HG02642 (cell line): Measurements from ENCODE around the gene NETO2.
"Not testable (repeated sequence)": the region's sequence is repeated elsewhere in the genome, so short reads cannot be mapped to it uniquely, and the experiment has no call there.

Source experiments
- ATAC-seq: cut with Tn5 transposase; IDR thresholded peaks from one replicate; pipeline ENCODE4 v1.9.1; 2021; ENCODE audit warnings: mild to moderate bottlenecking; ENCODE audit not compliant: unreplicated experiment, poor library complexity

NETO2 gene, protein sequence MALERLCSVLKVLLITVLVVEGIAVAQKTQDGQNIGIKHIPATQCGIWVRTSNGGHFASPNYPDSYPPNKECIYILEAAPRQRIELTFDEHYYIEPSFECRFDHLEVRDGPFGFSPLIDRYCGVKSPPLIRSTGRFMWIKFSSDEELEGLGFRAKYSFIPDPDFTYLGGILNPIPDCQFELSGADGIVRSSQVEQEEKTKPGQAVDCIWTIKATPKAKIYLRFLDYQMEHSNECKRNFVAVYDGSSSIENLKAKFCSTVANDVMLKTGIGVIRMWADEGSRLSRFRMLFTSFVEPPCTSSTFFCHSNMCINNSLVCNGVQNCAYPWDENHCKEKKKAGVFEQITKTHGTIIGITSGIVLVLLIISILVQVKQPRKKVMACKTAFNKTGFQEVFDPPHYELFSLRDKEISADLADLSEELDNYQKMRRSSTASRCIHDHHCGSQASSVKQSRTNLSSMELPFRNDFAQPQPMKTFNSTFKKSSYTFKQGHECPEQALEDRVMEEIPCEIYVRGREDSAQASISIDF

DNA sequence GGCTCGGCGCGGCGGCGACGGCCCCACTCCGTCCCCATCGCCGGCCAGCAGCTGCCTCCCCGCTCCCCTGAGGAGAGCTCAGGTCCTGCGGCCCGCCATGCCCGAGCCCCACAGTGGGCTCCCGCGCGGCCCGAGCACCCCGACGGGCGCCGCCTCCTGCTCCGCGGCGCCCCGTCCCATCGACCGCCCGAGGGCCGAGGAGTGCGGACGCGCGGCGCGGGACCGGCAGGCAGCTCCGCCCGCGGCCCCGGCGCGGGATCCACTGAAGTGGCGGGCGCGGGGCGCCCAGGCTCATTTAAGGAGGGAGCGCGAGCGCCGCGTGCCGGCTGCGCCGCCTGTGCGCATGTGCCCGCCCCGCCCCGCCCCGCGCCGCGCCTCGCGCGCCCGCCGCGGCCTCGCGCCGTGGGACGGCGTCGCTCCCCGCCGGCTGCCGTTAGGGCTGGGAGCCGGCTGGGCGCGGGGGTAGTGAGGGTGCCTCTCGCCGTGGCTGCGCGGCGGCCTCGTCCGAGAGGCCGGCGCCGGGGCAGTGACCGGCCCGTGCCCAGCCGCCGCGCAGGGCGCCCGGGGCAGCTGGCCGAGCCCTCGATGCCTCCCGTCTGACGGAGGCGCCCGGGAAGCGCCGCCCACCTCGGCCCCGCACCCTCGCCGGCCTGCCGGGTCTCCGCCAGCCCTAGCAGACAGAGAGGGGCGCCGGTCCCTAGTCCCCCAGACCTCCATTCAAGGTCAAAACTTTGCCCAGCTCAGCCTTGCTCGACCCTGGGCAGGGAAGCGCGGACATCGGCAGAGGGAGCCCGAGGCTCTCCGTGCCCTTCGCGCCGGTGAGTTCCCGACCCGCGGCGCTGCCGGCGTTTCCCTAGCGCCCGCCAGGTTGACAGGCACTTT is at the start of gene NETO2:
Gene NETO2 (minus strand): TSS at position 269 of the 882 bp plus-strand sequence. CDS start 333 bp downstream, outside the sequence.
- peak; percentile 56 for ATAC-seq

DNA sequence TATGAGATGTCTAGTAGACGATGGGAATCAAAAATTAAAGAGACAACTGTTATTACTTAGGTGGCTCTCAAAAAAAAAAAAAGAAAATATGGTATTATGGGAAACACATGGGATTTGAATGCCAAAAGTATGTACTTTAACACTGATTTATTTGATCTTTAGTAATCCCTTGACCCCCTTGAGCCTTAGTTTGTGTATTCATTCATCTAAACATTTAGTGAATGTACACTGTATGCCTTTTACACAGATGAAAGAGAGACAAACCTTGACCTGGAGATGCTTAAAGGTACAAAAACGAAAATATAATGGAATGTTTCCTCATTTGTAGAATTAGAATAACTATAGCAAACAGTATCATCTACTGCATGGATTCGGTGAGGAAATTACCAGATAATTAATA is 38.6 kb upstream of the NETO2 start:
- no peak for ATAC-seq

DNA sequence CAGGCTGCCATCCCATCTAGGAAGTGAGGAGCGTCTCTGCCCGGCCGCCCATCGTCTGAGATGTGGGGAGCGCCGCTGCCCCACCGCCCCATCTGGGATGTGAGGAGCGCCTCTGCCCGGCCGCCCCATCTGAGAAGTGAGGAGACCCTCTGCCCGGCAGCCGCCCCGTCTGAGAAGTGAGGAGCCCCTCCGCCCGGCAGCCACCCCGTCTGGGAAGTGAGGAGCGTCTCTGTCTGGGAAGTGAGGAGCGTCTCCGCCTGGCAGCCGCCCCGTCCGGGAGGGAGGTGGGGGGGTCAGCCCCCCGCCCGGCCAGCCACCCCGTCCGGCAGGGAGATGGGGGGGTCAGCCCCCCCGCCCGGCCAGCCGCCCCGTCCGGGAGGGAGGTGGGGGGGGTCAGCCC is 37.3 kb upstream of the NETO2 start:
- not testable (repeated sequence) for ATAC-seq

DNA sequence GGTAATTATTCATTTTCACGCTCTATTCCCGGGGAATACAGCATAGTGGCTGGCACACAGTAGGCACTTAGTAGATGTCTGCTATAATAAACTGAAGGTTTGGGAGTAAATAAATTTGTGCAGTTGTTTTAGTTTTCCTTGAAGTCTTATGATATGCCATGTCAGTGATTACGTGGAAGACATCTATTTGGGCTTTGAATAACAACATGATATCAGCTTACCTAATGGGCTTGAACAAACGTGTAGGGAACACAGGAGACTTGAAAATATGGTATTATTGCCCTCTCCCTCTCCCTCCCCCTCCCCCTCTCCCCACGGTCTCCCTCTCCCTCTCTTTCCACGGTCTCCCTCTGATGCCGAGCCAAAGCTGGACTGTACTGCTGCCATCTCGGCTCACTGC is 36.3 kb upstream of the NETO2 start:
- ATAC-seq: no peak

DNA sequence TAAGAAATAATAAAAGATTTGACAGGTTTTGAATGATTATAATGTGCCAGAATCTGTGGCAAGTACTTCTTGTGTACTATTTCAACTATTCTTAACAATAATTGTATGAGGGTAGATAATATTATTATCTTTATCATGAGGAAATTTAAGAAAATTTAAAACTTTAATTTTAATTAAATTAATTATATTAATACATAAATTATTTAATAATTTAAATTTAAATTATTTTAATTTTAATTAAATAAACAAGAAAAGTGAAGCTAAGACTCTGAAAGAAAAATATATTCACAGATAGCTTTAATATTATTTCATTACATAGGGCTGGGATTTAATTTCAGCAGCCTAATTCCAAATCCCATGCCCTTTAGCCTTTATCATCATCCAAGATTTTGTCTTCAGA is 31.4 kb upstream of the NETO2 start:
- no peak for ATAC-seq

DNA sequence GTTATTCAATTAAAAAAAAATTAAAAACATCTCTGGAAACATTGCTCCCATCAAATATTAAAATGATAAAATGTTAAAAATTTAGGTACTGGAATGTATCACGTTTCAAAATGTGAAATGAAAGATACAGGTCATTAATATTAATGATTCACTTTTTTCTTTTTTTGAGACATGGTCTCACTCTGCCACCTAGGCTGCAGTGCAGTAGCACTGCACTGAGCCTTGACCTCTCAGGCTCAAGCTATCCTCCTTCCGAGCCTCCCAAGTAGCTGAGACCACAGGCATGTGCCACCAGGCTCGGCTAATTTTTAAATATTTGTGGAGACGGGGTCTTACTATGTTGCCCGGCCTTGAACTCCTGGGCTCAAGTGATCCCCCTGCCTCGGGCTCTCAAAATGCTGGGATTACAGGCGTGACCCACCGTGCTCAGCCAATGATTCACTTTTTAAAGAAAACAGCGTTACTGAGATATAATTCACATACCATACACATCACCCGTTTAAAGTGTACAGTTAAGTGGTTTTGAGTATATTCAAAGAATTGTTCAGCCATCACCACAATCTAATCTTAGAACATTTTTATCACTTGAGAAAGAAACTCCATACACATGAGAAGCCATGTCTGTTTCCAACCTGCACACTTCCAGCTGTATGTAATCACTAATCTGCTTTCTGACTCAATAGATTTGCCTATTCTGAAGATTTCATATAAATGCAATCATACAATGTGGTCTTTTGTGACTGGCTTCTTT is 19.1 kb upstream of the NETO2 start:
- ATAC-seq: no peak

DNA sequence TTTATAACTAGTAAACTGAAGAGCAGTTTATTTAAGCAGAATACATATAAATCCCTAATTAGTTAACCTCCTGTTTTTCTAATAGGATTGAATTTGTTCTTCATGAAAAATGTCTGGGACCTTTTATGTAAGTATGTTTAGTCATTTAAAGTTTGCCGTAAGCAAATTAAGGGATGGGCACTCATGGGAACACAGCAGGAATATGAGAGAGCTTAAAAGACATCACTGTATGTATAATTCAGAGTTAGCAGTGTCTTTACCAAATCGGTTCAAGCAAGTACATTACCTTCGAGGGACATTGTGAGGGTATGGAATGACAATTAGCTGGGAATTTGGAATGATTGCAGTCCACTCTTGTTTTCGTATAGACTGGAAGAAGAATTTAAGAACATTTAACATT is 17.7 kb upstream of the NETO2 start:
- no peak for ATAC-seq

DNA sequence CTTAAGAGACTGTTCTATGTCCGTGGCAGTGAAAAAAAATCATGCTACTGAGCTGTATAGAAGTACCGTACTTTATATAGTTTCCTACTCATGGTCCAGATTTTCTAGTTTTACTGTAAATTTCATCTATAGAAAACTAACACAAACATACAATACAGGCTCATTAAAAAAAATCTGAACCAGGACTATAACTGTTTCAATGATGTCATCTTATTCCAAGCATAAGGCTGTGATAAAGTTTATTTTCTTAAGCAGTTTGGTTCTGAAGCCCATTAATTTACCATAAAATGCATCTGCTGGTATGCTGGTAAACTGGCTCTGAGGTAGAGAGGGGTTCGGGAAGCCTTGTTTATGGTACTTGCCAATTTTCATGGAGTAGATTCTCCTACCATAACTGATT is 16.7 kb upstream of the NETO2 start:
- ATAC-seq: no peak

DNA sequence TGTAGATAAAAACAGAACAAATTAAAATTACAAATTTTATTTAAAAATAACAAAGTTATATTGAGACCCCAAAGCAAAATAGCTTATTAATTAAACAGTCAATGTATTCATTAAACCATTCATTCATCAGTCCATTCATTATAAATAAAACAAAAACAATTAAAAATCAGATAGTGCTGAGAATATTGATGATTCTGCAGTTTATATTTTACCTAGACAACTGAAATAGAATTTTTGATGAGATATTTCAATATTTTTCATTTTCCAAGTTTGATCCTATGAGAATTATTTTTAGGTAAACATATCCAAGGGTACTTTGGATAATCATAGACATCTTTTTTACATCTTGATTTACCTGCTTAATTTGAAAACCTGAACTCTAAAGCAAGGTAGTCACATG is 15.2 kb upstream of the NETO2 start:
- no peak for ATAC-seq

DNA sequence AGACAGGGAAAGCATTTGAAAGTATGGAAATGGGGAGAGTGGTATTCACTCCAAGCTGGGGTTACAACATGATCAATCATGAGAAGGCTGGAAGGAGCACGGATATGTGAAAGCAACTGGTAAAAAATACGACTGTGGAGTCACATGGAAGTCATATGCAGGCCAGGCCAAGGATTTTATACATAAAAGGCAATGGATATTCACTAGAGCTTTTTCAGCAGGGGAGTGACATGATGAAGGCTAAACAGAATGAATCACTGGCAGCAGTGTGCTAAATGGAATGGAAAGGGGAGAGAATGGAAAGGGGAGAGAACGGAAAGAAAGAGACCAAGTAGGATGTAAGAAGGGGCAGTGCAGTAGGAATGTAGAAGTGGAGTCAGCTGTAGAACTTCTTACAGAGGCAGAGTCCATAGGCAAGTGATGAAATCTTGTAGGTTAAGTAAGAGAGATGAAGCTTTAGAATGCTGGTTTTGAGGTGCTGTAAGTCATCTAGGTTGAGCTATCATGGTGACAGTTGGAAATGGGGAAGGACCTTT is 13.0 kb upstream of the NETO2 start:
- ATAC-seq: no peak

DNA sequence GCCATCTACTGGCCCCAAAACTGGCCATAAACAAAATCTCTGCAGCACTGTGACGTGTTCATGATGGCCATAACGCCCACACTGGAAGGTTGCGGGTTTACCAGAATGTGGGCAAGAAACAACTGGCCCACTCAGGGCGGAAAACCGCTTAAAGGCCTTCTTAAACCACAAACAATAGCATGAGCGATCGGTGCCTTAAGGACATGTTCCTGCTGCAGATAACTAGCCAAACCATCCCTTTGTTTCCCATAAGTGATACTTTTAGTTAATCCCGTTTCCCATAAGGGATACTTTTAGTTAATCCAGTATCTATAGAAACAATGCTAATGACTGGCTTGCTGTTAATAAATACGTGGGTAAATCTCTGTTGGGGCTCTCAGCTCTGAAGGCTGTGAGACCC is 8.8 kb upstream of the NETO2 start:
- ATAC-seq: not testable (repeated sequence)

DNA sequence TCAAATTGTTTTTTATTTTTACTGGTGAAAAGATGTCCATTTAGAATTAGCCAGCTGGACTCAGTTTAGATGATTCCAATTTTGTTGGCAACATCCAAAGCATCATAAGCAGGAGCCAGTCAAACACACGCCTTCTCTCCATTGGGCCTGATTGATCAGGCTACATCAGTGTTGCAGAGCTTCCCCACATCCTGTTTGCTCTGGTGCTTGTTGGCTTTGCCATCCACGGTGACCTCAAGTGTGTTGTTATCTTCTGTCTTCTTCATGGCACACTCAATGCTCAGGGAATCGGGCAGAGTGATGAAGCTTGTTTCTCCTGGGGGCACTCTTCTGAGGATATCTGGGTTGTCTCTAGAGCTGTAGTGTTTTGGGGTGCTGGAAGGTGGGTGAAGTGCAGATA is 6.3 kb upstream of the NETO2 start:
- ATAC-seq: no peak

DNA sequence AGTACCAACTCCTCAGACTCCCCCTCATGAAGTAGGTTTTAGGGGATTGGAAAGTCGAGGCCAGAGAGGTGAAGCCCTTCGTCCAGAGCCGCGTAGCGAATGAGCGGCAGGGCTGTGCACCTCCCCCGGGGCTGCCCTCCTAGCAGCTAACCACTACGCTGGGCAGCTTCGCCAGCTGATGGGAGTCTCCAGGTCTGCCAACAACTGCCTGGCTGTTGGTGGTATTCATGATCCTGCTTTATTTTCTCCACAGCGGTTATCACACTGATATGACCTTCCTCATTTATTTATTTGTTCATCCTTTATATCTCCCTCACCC is 773 bp upstream of the NETO2 start:
- no peak for ATAC-seq

DNA sequence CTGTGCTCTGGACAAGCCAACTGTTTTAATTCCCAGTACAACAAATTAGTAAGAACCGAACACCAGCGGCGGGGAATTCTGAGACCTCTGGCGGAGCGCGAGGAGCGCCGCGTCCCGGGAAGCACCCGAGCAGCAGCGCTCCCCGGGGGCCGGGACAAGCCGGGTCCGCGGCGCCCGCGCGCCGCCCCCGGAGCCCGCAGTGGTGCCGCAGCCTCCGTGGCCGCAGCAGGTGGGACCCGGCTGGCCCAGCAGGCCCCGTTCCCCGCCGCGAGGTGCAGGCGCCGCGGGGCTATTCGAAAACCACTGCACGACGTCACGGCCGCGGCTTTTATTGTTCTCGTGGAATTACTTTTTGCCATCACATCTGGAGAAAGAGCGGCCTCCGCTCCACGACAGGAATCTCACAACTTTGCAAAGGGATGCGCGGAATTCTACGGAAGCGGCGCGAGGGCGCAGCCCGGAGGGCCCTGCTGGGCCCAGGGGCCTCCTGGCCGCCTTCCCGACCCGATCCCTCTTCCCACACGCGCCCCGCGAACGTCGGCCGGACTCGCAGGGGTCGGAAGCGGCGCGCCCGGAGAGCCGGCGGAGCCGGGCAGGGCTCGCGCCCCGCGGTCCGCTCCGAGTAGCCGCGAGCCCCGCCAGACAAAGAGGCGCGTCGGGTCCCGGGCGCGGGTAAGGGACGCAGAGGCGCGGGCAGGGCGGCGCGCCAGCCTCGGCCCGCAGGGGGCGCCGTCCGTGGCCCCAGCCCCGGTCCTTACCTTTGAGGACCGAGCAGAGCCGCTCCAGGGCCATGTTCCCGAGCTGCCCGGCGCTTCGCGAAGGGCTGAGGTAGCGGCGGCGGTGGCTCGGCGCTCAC is 696 bp downstream of the NETO2 start:
- peak; percentile 74 for ATAC-seq

DNA sequence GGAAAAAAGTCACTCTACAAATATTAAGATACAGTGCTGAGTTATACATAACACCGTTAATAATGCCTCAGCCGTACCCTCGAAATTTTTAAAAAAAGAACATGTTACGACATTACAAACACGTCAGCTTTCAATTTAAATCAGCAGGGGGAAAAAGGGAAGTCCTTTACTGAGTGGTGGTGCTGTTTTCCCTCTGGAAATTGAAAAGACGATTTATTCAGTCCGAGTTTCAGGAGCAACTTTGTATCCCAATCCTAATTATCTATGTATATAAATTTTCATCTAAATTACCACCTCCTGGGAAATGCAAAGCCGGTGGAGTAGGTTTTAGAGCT is 1.3 kb downstream of the NETO2 start:
- no peak for ATAC-seq

DNA sequence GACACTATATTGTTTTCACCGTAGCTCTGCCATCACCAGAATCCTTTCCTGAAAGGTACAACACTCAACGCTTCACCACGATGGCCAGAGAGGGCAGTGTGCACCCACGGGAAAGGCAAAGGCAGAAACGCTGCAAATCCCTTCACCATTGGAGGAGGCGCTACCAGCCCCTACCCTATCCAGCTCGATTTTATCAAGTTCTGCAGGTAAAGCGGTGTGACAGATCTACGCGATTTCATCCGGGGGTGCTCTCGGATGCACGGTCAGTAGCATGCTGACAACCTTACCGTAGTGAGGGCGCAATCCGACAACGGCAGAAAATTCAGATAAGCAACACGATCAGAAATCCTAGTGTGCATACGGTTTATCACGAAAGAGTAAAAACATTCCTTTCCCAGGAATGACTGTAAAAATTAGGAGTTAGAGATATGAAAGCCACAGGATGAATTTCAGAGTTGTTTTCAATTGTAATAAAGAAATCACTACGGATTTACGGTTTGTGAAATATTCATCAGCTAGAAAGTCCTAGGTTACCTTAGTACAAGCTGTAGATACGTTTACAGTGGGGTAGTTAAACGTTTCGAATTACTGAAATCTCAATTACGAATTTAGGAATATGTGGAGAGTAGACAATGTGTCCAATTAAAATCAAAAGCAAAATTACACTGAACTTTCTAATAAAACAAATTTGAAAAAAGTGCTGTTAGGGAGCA is 1.8 kb downstream of the NETO2 start:
- peak; percentile 48 for ATAC-seq

DNA sequence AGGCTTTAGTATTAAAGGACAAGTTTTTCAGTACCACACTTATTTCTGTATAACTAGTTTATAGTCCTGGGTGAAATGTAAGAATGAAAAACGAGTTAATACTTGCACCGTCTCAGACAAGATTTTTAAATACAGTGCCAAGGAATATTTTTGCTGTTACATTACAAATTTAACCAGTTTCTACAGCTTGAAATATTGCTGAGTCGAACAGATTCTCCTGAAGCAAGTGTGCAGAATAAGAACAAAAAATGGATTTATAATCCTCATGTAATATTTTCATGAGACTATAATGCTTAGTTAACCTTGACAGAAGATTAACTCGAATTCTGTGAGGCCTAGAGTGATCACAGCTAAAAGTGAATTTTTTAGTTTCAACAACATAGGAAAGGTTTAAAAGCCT is 3.1 kb downstream of the NETO2 start:
- no peak for ATAC-seq

DNA sequence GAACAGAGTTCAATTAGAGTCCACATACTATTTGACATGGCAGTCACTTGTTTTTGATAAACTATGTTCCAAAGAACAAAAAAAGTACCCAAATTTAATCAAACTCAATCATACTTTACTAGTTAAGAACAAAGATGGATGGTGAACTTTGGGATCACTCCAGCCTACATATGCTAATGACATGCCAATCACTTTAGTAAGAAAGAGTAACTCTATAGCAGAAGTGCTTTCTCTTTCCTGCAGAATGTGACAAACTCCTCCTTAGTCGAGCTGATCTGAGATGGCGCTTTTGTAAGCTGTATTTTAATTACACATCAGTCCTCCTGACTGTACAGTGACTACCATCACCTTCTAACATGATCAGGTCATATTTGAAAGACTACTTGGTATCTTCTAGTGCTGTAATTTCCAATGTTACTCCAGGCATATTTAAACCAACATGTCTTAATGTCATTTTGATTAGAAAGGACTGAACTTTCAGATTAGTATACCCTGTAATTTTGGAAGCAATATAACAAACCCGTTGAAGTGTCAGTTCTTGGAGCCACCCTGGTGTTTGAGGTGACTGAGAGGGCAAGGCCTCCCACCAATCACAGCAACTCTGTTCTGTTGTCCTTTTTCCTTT is 4.1 kb downstream of the NETO2 start:
- ATAC-seq: no peak

DNA sequence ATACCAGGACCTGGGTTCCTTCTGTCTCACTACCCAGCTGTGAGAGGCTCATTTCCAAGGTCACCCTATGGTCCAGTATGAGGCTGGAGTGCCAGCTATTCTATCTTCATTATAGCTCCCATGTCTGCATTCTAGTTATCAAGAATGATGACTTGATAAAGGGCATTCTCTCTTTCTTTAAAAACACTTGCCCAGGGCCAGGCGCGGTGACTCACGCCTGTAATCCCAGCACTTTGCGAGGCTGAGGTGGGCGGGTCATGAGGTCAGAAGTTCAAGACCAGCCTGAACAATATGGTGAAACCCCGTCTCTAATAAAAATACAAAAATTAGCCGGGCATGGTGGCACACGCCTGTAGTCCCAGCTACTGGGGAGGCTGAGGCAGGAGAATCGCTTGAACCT is 5.8 kb downstream of the NETO2 start:
- not testable (repeated sequence) for ATAC-seq
